Natural killer cell (primary cell): Measurements from ENCODE around the gene KRT31. TPM values are rescaled to one million over a fixed set of nuclear protein-coding genes. Genes with fewer than 3 reads are reported as not detected.

Experiments used
- ATAC-seq, 3 donors: fragments of 150-1000 bp in 2 of 3; fragments of 200-7000 bp in 1 of 3; cut with Tn5 transposase; 1 replicate in 1 of 3; 2 replicates in 2 of 3; pipeline ENCODE4 v1.10.0; 2021; ENCODE audit warnings: mild to moderate bottlenecking in 2 of 3, moderate library complexity in 2 of 3
- DNase-seq, 2 donors: peaks; one replicate each; pipeline versions ENCODE4 v3.0.0 to v3.0.0-alpha.2; 2013 to 2021; ENCODE audit warnings: mixed read lengths in 1 of 2
- H3K27ac ChIP-seq: one replicate; pipeline ENCODE4 v1.5.1; 2013; ENCODE audit warnings: mild to moderate bottlenecking, low read length
- H3K27me3 ChIP-seq: one replicate; pipeline ENCODE4 v1.6.1; 2013; ENCODE audit warnings: low read length; ENCODE audit not compliant: control insufficient read depth, insufficient read depth
- H3K36me3 ChIP-seq: one replicate; pipeline ENCODE4 v1.6.1; 2013; ENCODE audit warnings: low read length; ENCODE audit not compliant: control insufficient read depth, insufficient read depth
- H3K4me1 ChIP-seq: one replicate; pipeline ENCODE4 v1.6.1; 2013; ENCODE audit warnings: low read length; ENCODE audit not compliant: control insufficient read depth, insufficient read depth
- H3K4me3 ChIP-seq: one replicate; pipeline ENCODE4 v1.5.1; 2013; ENCODE audit warnings: low read length
- H3K9me3 ChIP-seq: one replicate; pipeline ENCODE4 v1.6.1; 2013; ENCODE audit warnings: low read length; ENCODE audit not compliant: control insufficient read depth, insufficient read depth
- H3K27ac Mint-ChIP-seq, 2 donors: one replicate each; pipeline ENCODE4 v1.8.0; 2022; ENCODE audit warnings: mild to moderate bottlenecking in 2 of 2, mixed read lengths in 2 of 2, moderate library complexity in 1 of 2
- H3K27me3 Mint-ChIP-seq, 2 donors: one replicate each; pipeline ENCODE4 v1.8.0; 2022; ENCODE audit warnings: low read depth in 2 of 2, mixed read lengths in 2 of 2
- H3K36me3 Mint-ChIP-seq: one replicate; pipeline ENCODE4 v1.8.0; 2022; ENCODE audit warnings: mixed read lengths
- H3K4me1 Mint-ChIP-seq, 2 donors: one replicate each; pipeline ENCODE4 v1.8.0; 2022; ENCODE audit warnings: mixed read lengths in 2 of 2
- H3K4me3 Mint-ChIP-seq: one replicate; pipeline ENCODE4 v1.8.0; 2022; ENCODE audit warnings: mild to moderate bottlenecking, moderate library complexity, mixed read lengths
- H3K9me3 Mint-ChIP-seq, 2 donors: one replicate each; pipeline ENCODE4 v1.8.0; 2022; ENCODE audit warnings: mixed read lengths in 2 of 2
- WGBS: methylation state at CpG from one replicate; pipeline ENCODE4 v1.1.7; 2013; ENCODE audit warnings: missing lambda C conversion rate; ENCODE audit not compliant: insufficient coverage; 5-methylcytosine and 5-hydroxymethylcytosine counted together
- intact Hi-C: fragments of 100-400 bp; cut with micrococcal nuclease; formaldehyde crosslinking; loops from one replicate; pipeline ENCODE4 v1.14.2; 2022
- total RNA-seq, 4 donors: library from RNA; stranded (reverse); fragments of 120-200 nt in 1 of 4; gene quantifications; one replicate each; pipeline versions ENCODE4 v1.2.3 to v1.2.4, GENCODE V29; 2013 to 2022
- TF ChIP-seq, protein P1 (sequence below): fragments of 200-600 bp; IDR thresholded peaks from one replicate; pipeline ENCODE4 v1.8.0; 2022; ENCODE audit warnings: antibody characterized with exemption

Gene KRT31
- total RNA-seq, 3 donors from 2014 or later (not counting 1 experiment from before 2014, with no cell fraction given): not detected

DNA sequence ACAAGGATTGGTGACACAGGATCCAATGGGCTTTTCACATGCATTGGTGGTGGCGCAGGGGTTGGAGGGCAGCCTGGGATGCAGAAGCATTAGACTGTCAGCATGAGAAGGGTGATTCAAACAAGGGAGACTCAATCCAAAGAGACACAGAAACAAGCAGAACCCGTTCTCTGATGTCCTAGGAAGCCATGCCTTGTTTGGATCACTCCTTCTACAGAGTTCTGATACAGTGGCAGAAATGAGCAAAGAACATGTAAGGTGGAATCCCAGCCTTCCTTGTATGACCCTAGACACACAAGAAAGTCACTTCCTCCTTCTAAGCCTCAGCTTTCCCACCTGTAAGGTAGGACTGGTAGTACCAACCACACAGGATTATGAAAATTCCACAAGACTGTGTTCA, 33.5 kb downstream of the KRT31 start:
- Histone ChIP-seq H3K36me3 (no peaks in the 10 kb centered on the region), H3K4me3 (no peak overlapping the region), H3K4me1 (no peaks in the 10 kb centered on the region), H3K27ac (no peak overlapping the region), H3K9me3 (no peaks in the 10 kb centered on the region), H3K27me3 (no peaks in the 10 kb centered on the region)
- 83% methylated on average over 2 of the region's 2 CpGs for WGBS
- H3K27me3 Mint-ChIP-seq: peaks cover 7 to 20% of the 10 kb centered on the region in 2 donors
- intact Hi-C loops: no loop called here
- TF ChIP-seq, protein P1, sequence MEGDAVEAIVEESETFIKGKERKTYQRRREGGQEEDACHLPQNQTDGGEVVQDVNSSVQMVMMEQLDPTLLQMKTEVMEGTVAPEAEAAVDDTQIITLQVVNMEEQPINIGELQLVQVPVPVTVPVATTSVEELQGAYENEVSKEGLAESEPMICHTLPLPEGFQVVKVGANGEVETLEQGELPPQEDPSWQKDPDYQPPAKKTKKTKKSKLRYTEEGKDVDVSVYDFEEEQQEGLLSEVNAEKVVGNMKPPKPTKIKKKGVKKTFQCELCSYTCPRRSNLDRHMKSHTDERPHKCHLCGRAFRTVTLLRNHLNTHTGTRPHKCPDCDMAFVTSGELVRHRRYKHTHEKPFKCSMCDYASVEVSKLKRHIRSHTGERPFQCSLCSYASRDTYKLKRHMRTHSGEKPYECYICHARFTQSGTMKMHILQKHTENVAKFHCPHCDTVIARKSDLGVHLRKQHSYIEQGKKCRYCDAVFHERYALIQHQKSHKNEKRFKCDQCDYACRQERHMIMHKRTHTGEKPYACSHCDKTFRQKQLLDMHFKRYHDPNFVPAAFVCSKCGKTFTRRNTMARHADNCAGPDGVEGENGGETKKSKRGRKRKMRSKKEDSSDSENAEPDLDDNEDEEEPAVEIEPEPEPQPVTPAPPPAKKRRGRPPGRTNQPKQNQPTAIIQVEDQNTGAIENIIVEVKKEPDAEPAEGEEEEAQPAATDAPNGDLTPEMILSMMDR: no peak
- no peak overlapping the region for H3K27ac Mint-ChIP-seq
- DNase-seq (no peak), ATAC-seq (no peak)
- no peak overlapping the region for H3K4me3 Mint-ChIP-seq
- no peaks in the 10 kb centered on the region for H3K4me1 Mint-ChIP-seq
- no peaks in the 10 kb centered on the region for H3K36me3 Mint-ChIP-seq
- H3K9me3 Mint-ChIP-seq: no peaks in the 10 kb centered on the region

DNA sequence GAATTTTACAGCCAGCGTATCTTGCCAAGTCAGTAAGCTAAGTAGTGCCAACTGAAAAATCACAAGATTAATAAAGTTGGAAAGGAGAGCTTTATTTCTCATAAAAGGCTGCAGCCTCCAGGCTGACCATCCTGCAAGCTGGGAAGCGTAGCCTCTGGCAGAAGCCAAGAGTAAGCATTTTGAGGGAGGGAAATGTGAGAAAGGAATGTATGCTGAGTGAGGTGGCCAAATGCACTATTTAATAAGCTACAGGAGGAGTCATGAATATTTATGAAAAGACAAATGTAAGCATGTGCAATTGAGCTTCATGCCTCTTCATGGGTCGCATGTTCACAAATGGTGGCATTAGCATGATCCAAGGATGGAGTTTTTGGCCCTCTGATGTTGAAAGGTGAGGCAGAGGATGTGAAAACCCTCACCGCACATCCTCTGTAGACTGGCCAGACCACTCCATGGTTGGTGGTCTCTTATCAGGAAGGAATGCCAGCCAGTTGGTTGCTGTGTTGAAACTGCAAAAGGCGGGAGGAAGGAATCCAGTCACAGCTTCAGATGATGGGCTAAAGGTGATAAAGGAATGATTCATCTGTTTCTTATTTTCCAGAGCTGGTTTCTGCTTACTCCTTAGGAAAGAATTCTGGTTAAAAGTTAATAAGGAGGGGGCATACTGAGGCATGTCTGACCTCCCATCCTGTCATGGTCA, 37.0 kb downstream of the KRT31 start:
- H3K9me3 ChIP-seq: no peaks in the 10 kb centered on the region
- H3K9me3 Mint-ChIP-seq: no peaks in the 10 kb centered on the region
- intact Hi-C loops: no loop called here
- no peaks in the 10 kb centered on the region for H3K4me1 ChIP-seq
- H3K27me3 ChIP-seq: no peaks in the 10 kb centered on the region
- 86% methylated on average over 5 of the region's 5 CpGs for WGBS
- H3K36me3 Mint-ChIP-seq: no peaks in the 10 kb centered on the region
- TF ChIP-seq, protein P1: no peak
- DNase-seq: no peak
- ATAC-seq: no peak
- no peak overlapping the region for H3K4me3 Mint-ChIP-seq
- peaks cover 0 to 31% of the 10 kb centered on the region in 2 donors for H3K27me3 Mint-ChIP-seq
- H3K27ac Mint-ChIP-seq: no peak overlapping the region
- H3K27ac ChIP-seq: no peak overlapping the region
- H3K36me3 ChIP-seq: no peaks in the 10 kb centered on the region
- H3K4me1 Mint-ChIP-seq: no peaks in the 10 kb centered on the region
- no peak overlapping the region for H3K4me3 ChIP-seq

DNA sequence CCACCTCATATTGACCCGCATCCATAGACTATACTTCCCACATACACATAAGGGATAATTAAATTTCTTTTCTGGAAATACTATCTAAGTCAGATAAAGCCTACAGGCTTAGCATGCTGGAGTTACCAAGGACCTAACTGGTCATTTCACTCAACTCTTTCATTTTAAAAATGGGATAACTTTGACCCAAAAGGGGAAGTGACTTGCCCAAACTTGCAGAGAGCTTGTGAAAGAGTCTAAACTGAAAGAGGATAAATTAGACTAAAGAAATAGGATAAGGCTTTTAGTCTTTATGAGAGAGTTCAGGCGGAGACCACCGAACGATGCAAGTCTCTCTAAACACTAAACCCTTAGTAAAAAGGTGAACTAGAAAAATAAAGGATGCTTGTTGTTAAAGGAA, 42.9 kb downstream of the KRT31 start:
- ATAC-seq: no peak

More for the DNA sequence above, 42.9 kb downstream of the KRT31 start:
- Histone ChIP-seq H3K27me3 (no peaks in the 10 kb centered on the region), H3K36me3 (no peaks in the 10 kb centered on the region), H3K9me3 (no peaks in the 10 kb centered on the region), H3K4me1 (peaks cover 6% of the 10 kb centered on the region), H3K4me3 (no peak overlapping the region), H3K27ac (no peak overlapping the region)
- TF ChIP-seq, protein P1: no peak
- Mint-ChIP-seq H3K27me3 (peaks cover 7 to 43% of the 10 kb centered on the region in 2 donors), H3K9me3 (no peaks in the 10 kb centered on the region), H3K27ac (no peak overlapping the region), H3K4me1 (no peaks in the 10 kb centered on the region), H3K36me3 (no peaks in the 10 kb centered on the region), H3K4me3 (no peak overlapping the region)
- intact Hi-C loops: no loop called here
- 80% methylated on average over 1 of the region's 4 CpGs for WGBS
- no peak for DNase-seq
